GM23338 (cell line): Measurements from ENCODE around the gene CUX1. TPM values are rescaled to one million over a fixed set of nuclear protein-coding genes. Genes with fewer than 3 reads are reported as not detected.
A peak's percentile ranks its signal among the peaks of the same experiment; 100 is the strongest.
"Not testable (repeated sequence)": the region's sequence is repeated elsewhere in the genome, so short reads cannot be mapped to it uniquely, and the experiment has no call there.

ENCODE experiments used
- ATAC-seq: fragments of 200-7000 bp; cut with Tn5 transposase; 3 replicates; pipeline ENCODE4 v1.9.1; 2020
- DNase-seq: peaks from one replicate; pipeline ENCODE4 v3.0.0-alpha.2; 2015; ENCODE audit warnings: low spot score
- H2AFZ ChIP-seq: fragments of 200-600 bp; sonication (generic); 2 replicates; pipeline ENCODE4 v1.8.0; 2016; ENCODE audit warnings: antibody characterized with exemption, mild to moderate bottlenecking, moderate library complexity
- H3F3A ChIP-seq: fragments of 200-600 bp; sonication (generic); replicated peaks from 2 replicates; pipeline ENCODE4 v1.8.0; 2017; ENCODE audit warnings: antibody characterized with exemption, mixed run types, low read depth
- H3K27ac ChIP-seq: fragments of 200-600 bp; sonication (generic); 2 replicates; pipeline ENCODE4 v1.6.1; 2016; ENCODE audit warnings: low read depth
- H3K27me3 ChIP-seq: fragments of 200-600 bp; sonication (generic); 2 replicates; pipeline ENCODE4 v1.8.0; 2016; ENCODE audit warnings: mild to moderate bottlenecking, mixed run types, moderate library complexity; ENCODE audit not compliant: insufficient read depth
- H3K36me3 ChIP-seq: fragments of 200-600 bp; sonication (generic); 2 replicates; pipeline ENCODE4 v1.8.0; 2016; ENCODE audit warnings: mild to moderate bottlenecking; ENCODE audit not compliant: insufficient read depth
- H3K4me1 ChIP-seq: fragments of 200-600 bp; sonication (generic); 2 replicates; pipeline ENCODE4 v1.8.0; 2016; ENCODE audit warnings: mild to moderate bottlenecking, moderate library complexity; ENCODE audit not compliant: insufficient read depth
- H3K4me2 ChIP-seq: fragments of 200-600 bp; sonication (generic); 2 replicates; pipeline ENCODE4 v1.7.1; 2017; ENCODE audit warnings: mixed run types
- H3K4me3 ChIP-seq: fragments of 200-600 bp; sonication (generic); 2 replicates; pipeline ENCODE4 v1.6.1; 2016; ENCODE audit warnings: mixed run types
- H3K79me2 ChIP-seq: fragments of 200-600 bp; sonication (generic); replicated peaks from 2 replicates; pipeline ENCODE4 v1.8.0; 2017; ENCODE audit warnings: mild to moderate bottlenecking; ENCODE audit not compliant: insufficient read depth
- H3K9me2 ChIP-seq: fragments of 200-600 bp; sonication (generic); 2 replicates; pipeline ENCODE4 v1.8.0; 2017; ENCODE audit not compliant: insufficient read depth
- H4K20me1 ChIP-seq: fragments of 200-600 bp; sonication (generic); replicated peaks from 2 replicates; pipeline ENCODE4 v1.8.0; 2017; ENCODE audit warnings: mild to moderate bottlenecking; ENCODE audit not compliant: insufficient read depth
- H3K27ac Mint-ChIP-seq: 2 replicates; pipeline ENCODE4 v1.8.0; 2020; ENCODE audit warnings: inconsistent platforms, mild to moderate bottlenecking, moderate library complexity, mixed read lengths
- H3K27me3 Mint-ChIP-seq: 3 replicates; pipeline ENCODE4 v1.8.0; 2022; ENCODE audit warnings: low read depth, mild to moderate bottlenecking, moderate library complexity, mixed read lengths, inconsistent platforms; ENCODE audit not compliant: insufficient read depth, poor library complexity
- H3K36me3 Mint-ChIP-seq: 3 replicates; pipeline ENCODE4 v1.8.0; 2021; ENCODE audit warnings: low read depth, mild to moderate bottlenecking, inconsistent platforms, moderate library complexity, mixed read lengths
- H3K4me1 Mint-ChIP-seq: 3 replicates; pipeline ENCODE4 v1.8.0; 2020; ENCODE audit warnings: mild to moderate bottlenecking, inconsistent platforms, mixed read lengths
- H3K4me3 Mint-ChIP-seq: 3 replicates; pipeline ENCODE4 v1.8.0; 2021; ENCODE audit warnings: moderate library complexity, mild to moderate bottlenecking, inconsistent platforms, mixed read lengths
- H3K9me3 Mint-ChIP-seq: 3 replicates; pipeline ENCODE4 v1.8.0; 2020; ENCODE audit warnings: moderate library complexity, mild to moderate bottlenecking, inconsistent platforms, mixed read lengths
- POLR2AphosphoS5 ChIP-seq: IDR thresholded peaks from 2 replicates; pipeline ENCODE4 v1.6.1; 2016; ENCODE audit warnings: antibody characterized with exemption, low read depth
- STAT1 ChIP-seq: IDR thresholded peaks from one replicate; pipeline ENCODE4 v1.6.1; 2016; ENCODE audit warnings: antibody characterized with exemption; ENCODE audit not compliant: unreplicated experiment
- polyA plus RNA-seq: library from polyadenylated mRNA; unstranded; fragments of >200 nt; fragmentation: Nextera tagmentation; extraction: Ambion mirVana; gene quantifications from 2 replicates; pipeline ENCODE4 v1.2.1, GENCODE V29; 2016
- total RNA-seq: library from RNA; depleted of rRNA; stranded (reverse); fragments of >200 nt; shearing (Covaris generic); gene quantifications from 2 replicates; pipeline ENCODE4 v1.2.3, GENCODE V29; 2014
- TF ChIP-seq, protein P1 (sequence below): fragments of 250-450 bp; sonication (Bioruptor Pico); IDR thresholded peaks from 2 replicates; pipeline ENCODE4 v1.5.0; 2020; ENCODE audit warnings: mild to moderate bottlenecking, moderate library complexity
- TF ChIP-seq, protein P2 (sequence below), 2 experiments: fragments of 200-600 bp in 1 of 2; sonication (generic) in 1 of 2; conservative IDR thresholded peaks; 2 replicates each; pipeline versions ENCODE4 v1.5.1 to v1.6.1; 2016 to 2017; ENCODE audit warnings: antibody characterized with exemption in 2 of 2, low read depth in 2 of 2, mild to moderate bottlenecking in 2 of 2, moderate library complexity in 1 of 2

Gene CUX1
- total and polyA plus RNA-seq, 2 experiments from 2014 or later: 49.9 to 64.0 TPM

- peaks cover 5% of the 10 kb centered on the region for H3K27me3 Mint-ChIP-seq
- no peaks in the 10 kb centered on the region for H3K9me3 Mint-ChIP-seq
- DNase-seq (no peak), ATAC-seq (no peak)
- Histone ChIP-seq H3K4me1 (no peaks in the 10 kb centered on the region), H3K79me2 (peaks cover 19% of the 10 kb centered on the region), H3K27me3 (no peaks in the 10 kb centered on the region), H4K20me1 (peaks cover 17% of the 10 kb centered on the region; the same call in 1 of the 2 replicates), H3F3A (no peaks in the 10 kb centered on the region), H3K27ac (no peak overlapping the region), H3K4me2 (no peak overlapping the region), H3K4me3 (no peak overlapping the region), H3K9me2 (no peaks in the 10 kb centered on the region), H3K36me3 (no peaks in the 10 kb centered on the region), H2AFZ (no peak overlapping the region)
- no peak for TF ChIP-seq POLR2AphosphoS5
- TF ChIP-seq, protein P1, sequence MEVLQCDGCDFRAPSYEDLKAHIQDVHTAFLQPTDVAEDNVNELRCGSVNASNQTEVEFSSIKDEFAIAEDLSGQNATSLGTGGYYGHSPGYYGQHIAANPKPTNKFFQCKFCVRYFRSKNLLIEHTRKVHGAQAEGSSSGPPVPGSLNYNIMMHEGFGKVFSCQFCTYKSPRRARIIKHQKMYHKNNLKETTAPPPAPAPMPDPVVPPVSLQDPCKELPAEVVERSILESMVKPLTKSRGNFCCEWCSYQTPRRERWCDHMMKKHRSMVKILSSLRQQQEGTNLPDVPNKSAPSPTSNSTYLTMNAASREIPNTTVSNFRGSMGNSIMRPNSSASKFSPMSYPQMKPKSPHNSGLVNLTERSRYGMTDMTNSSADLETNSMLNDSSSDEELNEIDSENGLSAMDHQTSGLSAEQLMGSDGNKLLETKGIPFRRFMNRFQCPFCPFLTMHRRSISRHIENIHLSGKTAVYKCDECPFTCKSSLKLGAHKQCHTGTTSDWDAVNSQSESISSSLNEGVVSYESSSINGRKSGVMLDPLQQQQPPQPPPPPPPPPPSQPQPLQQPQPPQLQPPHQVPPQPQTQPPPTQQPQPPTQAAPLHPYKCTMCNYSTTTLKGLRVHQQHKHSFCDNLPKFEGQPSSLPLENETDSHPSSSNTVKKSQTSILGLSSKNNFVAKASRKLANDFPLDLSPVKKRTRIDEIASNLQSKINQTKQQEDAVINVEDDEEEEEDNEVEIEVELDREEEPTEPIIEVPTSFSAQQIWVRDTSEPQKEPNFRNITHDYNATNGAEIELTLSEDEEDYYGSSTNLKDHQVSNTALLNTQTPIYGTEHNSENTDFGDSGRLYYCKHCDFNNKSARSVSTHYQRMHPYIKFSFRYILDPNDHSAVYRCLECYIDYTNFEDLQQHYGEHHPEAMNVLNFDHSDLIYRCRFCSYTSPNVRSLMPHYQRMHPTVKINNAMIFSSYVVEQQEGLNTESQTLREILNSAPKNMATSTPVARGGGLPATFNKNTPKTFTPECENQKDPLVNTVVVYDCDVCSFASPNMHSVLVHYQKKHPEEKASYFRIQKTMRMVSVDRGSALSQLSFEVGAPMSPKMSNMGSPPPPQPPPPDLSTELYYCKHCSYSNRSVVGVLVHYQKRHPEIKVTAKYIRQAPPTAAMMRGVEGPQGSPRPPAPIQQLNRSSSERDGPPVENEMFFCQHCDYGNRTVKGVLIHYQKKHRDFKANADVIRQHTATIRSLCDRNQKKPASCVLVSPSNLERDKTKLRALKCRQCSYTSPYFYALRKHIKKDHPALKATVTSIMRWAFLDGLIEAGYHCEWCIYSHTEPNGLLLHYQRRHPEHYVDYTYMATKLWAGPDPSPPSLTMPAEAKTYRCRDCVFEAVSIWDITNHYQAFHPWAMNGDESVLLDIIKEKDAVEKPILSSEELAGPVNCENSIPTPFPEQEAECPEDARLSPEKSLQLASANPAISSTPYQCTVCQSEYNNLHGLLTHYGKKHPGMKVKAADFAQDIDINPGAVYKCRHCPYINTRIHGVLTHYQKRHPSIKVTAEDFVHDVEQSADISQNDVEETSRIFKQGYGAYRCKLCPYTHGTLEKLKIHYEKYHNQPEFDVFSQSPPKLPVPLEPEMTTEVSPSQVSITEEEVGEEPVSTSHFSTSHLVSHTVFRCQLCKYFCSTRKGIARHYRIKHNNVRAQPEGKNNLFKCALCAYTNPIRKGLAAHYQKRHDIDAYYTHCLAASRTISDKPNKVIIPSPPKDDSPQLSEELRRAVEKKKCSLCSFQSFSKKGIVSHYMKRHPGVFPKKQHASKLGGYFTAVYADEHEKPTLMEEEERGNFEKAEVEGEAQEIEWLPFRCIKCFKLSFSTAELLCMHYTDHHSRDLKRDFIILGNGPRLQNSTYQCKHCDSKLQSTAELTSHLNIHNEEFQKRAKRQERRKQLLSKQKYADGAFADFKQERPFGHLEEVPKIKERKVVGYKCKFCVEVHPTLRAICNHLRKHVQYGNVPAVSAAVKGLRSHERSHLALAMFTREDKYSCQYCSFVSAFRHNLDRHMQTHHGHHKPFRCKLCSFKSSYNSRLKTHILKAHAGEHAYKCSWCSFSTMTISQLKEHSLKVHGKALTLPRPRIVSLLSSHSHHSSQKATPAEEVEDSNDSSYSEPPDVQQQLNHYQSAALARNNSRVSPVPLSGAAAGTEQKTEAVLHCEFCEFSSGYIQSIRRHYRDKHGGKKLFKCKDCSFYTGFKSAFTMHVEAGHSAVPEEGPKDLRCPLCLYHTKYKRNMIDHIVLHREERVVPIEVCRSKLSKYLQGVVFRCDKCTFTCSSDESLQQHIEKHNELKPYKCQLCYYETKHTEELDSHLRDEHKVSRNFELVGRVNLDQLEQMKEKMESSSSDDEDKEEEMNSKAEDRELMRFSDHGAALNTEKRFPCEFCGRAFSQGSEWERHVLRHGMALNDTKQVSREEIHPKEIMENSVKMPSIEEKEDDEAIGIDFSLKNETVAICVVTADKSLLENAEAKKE (CRISPR knock-in tag): no peak
- TF ChIP-seq, protein P2, sequence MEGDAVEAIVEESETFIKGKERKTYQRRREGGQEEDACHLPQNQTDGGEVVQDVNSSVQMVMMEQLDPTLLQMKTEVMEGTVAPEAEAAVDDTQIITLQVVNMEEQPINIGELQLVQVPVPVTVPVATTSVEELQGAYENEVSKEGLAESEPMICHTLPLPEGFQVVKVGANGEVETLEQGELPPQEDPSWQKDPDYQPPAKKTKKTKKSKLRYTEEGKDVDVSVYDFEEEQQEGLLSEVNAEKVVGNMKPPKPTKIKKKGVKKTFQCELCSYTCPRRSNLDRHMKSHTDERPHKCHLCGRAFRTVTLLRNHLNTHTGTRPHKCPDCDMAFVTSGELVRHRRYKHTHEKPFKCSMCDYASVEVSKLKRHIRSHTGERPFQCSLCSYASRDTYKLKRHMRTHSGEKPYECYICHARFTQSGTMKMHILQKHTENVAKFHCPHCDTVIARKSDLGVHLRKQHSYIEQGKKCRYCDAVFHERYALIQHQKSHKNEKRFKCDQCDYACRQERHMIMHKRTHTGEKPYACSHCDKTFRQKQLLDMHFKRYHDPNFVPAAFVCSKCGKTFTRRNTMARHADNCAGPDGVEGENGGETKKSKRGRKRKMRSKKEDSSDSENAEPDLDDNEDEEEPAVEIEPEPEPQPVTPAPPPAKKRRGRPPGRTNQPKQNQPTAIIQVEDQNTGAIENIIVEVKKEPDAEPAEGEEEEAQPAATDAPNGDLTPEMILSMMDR (conservative IDR thresholded peaks at IDR 0.05; ENCODE audit: low read depth in 2 of 2): 0 out of 4 replicates have a peak, but pooled peaks of 1 of the 2 experiments have one; percentile 2
- no peak for TF ChIP-seq STAT1
- H3K4me1 Mint-ChIP-seq: peaks cover 3% of the 10 kb centered on the region; the same call in 1 of the 3 replicates
- H3K4me3 Mint-ChIP-seq: no peak overlapping the region
- H3K27ac Mint-ChIP-seq: no peak overlapping the region
- H3K36me3 Mint-ChIP-seq: no peaks in the 10 kb centered on the region; the same call in 2 of the 3 replicates
These were observed 224.7 kb downstream of the CUX1 start for GRCh38 chr7:102042016-102042656.

- not testable (repeated sequence) for H3K4me3 Mint-ChIP-seq, H3F3A ChIP-seq, H3K4me3 ChIP-seq, H3K36me3 Mint-ChIP-seq, H3K4me2 ChIP-seq, H3K27ac ChIP-seq, H2AFZ ChIP-seq, H3K36me3 ChIP-seq, DNase-seq, H3K27me3 Mint-ChIP-seq, H3K9me2 ChIP-seq, ATAC-seq, H3K27me3 ChIP-seq, H3K9me3 Mint-ChIP-seq, H3K4me1 Mint-ChIP-seq, H3K4me1 ChIP-seq, H3K27ac Mint-ChIP-seq
- Histone ChIP-seq H4K20me1 (peaks cover 17% of the 10 kb centered on the region; the same call in 1 of the 2 replicates), H3K79me2 (peaks cover 19% of the 10 kb centered on the region)
These were observed 225.4 kb downstream of the CUX1 start for GRCh38 chr7:102042796-102043195.
